Lung (tissue), 12 donors: ENCODE measurements around the gene ADORA1. TPM values are rescaled to one million over a fixed set of nuclear protein-coding genes. Genes with fewer than 3 reads are reported as not detected.

Experiments used
- ATAC-seq: fragments of 200-7000 bp; cut with Tn5 transposase; one replicate; pipeline ENCODE4 v1.9.1; 2020; ENCODE audit warnings: moderate number of reproducible peaks; ENCODE audit not compliant: insufficient read depth, low FRiP score
- DNase-seq, 3 donors: peaks; one replicate each; pipeline ENCODE4 v3.0.0-alpha.2; 2013 to 2017
- H3K27ac ChIP-seq, 2 donors: one replicate each; pipeline ENCODE4 v1.5.1; 2013; ENCODE audit warnings: mild to moderate bottlenecking in 2 of 2, moderate library complexity in 2 of 2, control low read depth in 1 of 2, inconsistent platforms in 1 of 2, low read depth in 1 of 2, low read length in 1 of 2
- H3K27me3 ChIP-seq, 3 donors: one replicate each; pipeline ENCODE4 v1.5.1; 2013; ENCODE audit warnings: low read length in 2 of 3; ENCODE audit not compliant: control insufficient read depth in 3 of 3, insufficient read depth in 3 of 3
- H3K36me3 ChIP-seq, 4 donors: one replicate each; pipeline ENCODE4 v1.5.1; 2013; ENCODE audit warnings: low read length in 4 of 4, mild to moderate bottlenecking in 1 of 4, moderate library complexity in 1 of 4; ENCODE audit not compliant: control insufficient read depth in 4 of 4, insufficient read depth in 4 of 4
- H3K4me1 ChIP-seq, 5 donors: one replicate each; pipeline ENCODE4 v1.5.1; 2013; ENCODE audit warnings: low read length in 5 of 5, mild to moderate bottlenecking in 2 of 5, moderate library complexity in 1 of 5; ENCODE audit not compliant: control insufficient read depth in 5 of 5, insufficient read depth in 5 of 5
- H3K4me3 ChIP-seq: one replicate; pipeline ENCODE4 v1.5.1; 2013; ENCODE audit warnings: mild to moderate bottlenecking, control low read depth, moderate library complexity
- H3K9ac ChIP-seq, 2 donors: one replicate each; pipeline ENCODE4 v1.5.1; 2013; ENCODE audit warnings: low read length in 2 of 2, control low read depth in 1 of 2; ENCODE audit not compliant: insufficient read depth in 1 of 2
- H3K9me3 ChIP-seq, 4 donors: one replicate each; pipeline ENCODE4 v1.5.1; 2013; ENCODE audit warnings: low read length in 3 of 4, mild to moderate bottlenecking in 1 of 4, moderate library complexity in 1 of 4; ENCODE audit not compliant: control insufficient read depth in 4 of 4, insufficient read depth in 3 of 4
- WGBS, 2 donors: extraction: QIAGEN DNeasy Blood & Tissue Kit; methylation state at CpG; one replicate each; pipeline ENCODE4 v1.1.7; 2013; 5-methylcytosine and 5-hydroxymethylcytosine counted together
- polyA plus RNA-seq, 2 donors: library from polyadenylated mRNA; stranded (reverse); fragments of 200-250 nt; gene quantifications; one replicate each; pipeline ENCODE4 v1.2.1, GENCODE V29; 2013
- total RNA-seq, 2 donors: library from RNA; depleted of rRNA in 1 of 2; stranded (reverse); fragments of >200 nt in 1 of 2; gene quantifications; one replicate each; pipeline ENCODE4 v1.2.1, GENCODE V29; 2014 to 2021
- TF ChIP-seq, protein P1 (sequence below): IDR thresholded peaks from 2 replicates; pipeline ENCODE4 v1.5.1; 2012; ENCODE audit warnings: mild to moderate bottlenecking; ENCODE audit errors: control extremely low read depth, extremely low read depth
- donor health status: control.
- donor health status: control.
- donor health status: Bipolar disorder and iron deficiency.
- donor health status: healthy.
- donor health status: DM: yes; HTN: yes; CAD: no.

ADORA1 gene
- total and polyA plus RNA-seq, 4 donors = 0.57 to 2.3 (median 0.79) TPM

DNA sequence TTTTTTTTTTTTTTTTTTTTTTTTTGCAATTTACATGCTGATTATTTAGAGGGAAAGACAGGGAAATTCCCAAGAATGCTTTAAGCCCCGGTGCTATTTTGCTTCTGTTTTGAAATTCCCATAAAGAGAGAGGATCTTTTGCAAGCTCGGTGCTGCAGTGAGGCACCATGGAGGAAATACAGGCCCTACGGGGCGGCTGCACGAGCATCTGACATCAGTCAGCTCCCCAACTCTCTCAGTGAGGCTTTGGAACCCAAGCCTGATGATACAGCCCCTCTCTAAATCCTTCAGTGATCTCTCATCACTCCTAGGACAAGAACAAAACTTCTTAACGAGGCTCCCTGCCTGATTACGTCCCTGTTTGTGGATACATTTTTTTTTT, 59.8 kb downstream of the ADORA1 start:
- Histone ChIP-seq H3K4me3 (no peak overlapping the region), H3K27ac (no peak overlapping the region)
- ATAC-seq = no peak

DNA sequence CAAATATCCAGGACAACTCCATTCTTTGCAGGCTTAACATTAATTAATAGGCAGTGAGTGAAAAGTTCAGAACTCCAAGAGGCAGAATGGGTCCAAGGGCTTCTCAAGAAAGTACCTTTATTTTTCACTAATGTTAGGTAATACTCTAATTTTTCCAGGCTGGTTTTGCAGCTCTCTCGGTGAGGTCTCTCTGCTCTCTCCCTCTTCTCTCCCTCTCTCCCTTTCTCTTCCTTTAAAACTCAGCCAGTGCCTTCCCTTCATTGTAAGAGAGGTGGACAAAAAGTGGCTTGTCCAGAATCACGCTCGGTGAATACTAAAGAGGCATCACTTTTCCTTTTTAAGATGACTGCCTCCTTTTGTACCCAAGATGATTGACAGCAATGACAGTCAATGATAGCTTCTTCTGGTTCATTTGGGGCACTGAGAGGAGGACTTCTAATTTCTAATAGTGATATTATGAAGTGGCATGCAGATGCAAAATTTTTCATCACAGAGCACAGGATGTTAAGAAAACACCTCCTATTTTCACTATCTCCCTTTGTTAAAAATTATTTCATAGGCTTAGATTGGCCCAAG, 60.3 kb downstream of the ADORA1 start:
- Histone ChIP-seq H3K36me3 (no peaks in the 10 kb centered on the region), H3K27me3 (no peaks in the 10 kb centered on the region), H3K9me3 (no peaks in the 10 kb centered on the region), H3K27ac (no peak overlapping the region), H3K9ac (no peak overlapping the region), H3K4me1 (peaks cover 0 to 7% (median 0%) of the 10 kb centered on the region in 5 donors), H3K4me3 (no peak overlapping the region)
- TF ChIP-seq, protein P1, sequence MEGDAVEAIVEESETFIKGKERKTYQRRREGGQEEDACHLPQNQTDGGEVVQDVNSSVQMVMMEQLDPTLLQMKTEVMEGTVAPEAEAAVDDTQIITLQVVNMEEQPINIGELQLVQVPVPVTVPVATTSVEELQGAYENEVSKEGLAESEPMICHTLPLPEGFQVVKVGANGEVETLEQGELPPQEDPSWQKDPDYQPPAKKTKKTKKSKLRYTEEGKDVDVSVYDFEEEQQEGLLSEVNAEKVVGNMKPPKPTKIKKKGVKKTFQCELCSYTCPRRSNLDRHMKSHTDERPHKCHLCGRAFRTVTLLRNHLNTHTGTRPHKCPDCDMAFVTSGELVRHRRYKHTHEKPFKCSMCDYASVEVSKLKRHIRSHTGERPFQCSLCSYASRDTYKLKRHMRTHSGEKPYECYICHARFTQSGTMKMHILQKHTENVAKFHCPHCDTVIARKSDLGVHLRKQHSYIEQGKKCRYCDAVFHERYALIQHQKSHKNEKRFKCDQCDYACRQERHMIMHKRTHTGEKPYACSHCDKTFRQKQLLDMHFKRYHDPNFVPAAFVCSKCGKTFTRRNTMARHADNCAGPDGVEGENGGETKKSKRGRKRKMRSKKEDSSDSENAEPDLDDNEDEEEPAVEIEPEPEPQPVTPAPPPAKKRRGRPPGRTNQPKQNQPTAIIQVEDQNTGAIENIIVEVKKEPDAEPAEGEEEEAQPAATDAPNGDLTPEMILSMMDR = no peak
- WGBS, 2 donors = 87 to 96% methylated on average over 3 of the region's 3 CpGs
- no peak for ATAC-seq
- no peak for DNase-seq

More for the DNA sequence above, 59.8 kb downstream of the ADORA1 start:
- H3K36me3 ChIP-seq = no peaks in the 10 kb centered on the region
- H3K9me3 ChIP-seq = no peaks in the 10 kb centered on the region
- TF ChIP-seq, protein P1 = no peak
- no peak overlapping the region for H3K9ac ChIP-seq
- H3K27me3 ChIP-seq = no peaks in the 10 kb centered on the region
- H3K4me1 ChIP-seq = peaks cover 0 to 7% (median 0%) of the 10 kb centered on the region in 5 donors
- 38 to 46% methylated on average over 7 of the region's 7 CpGs for WGBS, 2 donors
- no peak for DNase-seq

DNA sequence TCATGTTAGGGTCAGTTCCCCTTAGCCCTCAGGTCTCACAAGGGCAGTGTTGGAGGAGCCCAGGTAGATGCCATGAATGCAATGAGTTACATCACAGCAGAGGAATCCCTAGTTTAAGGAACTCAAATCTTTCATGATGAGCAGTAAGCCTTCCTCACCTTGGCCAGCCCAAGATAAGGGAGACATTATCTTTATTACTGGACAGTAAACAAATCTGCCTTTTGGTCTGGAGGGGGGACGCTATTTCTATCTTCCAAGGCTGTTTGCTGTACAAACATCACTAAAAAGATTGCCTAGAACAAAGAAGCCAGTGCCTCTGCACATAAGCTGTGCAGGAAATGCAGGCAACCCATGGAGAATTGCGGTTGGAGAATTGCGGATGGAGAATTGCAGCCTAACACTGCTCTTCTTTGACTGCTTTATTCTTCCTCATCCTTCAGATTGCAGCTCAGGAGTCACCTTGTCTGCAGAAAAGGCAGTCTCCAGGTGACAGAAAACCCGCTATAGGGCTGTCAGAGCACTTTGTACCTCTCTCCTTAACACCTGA, 61.2 kb downstream of the ADORA1 start:
- Histone ChIP-seq H3K27ac (no peak overlapping the region), H3K27me3 (no peaks in the 10 kb centered on the region), H3K4me1 (peaks cover 0 to 7% (median 0%) of the 10 kb centered on the region in 5 donors), H3K9ac (no peak overlapping the region), H3K9me3 (no peaks in the 10 kb centered on the region), H3K36me3 (no peaks in the 10 kb centered on the region), H3K4me3 (no peak overlapping the region)
- 86 to 88% methylated on average over 4 of the region's 4 CpGs for WGBS, 2 donors
- no peak for DNase-seq
- ATAC-seq = no peak
- TF ChIP-seq, protein P1 = no peak

GRCh38 chr1:203189951-203190352, 62.4 kb downstream of the ADORA1 start:
- Histone ChIP-seq H3K4me1 (peaks cover 0 to 7% (median 0%) of the 10 kb centered on the region in 5 donors), H3K27me3 (no peaks in the 10 kb centered on the region), H3K9me3 (no peaks in the 10 kb centered on the region), H3K9ac (no peak overlapping the region), H3K27ac (no peak overlapping the region), H3K36me3 (no peaks in the 10 kb centered on the region), H3K4me3 (no peak overlapping the region)
- TF ChIP-seq, protein P1 = no peak
- DNase-seq (peak in 1 of 3 donors; percentile 43), ATAC-seq (no peak)
- 59 to 70% methylated on average over 7 of the region's 7 CpGs for WGBS, 2 donors
